Measurements from ENCODE around the gene TMEM190.
"Not testable (repeated sequence)": the region's sequence is repeated elsewhere in the genome, so short reads cannot be mapped to it uniquely, and the experiment has no call there.

Gene TMEM190

DNA sequence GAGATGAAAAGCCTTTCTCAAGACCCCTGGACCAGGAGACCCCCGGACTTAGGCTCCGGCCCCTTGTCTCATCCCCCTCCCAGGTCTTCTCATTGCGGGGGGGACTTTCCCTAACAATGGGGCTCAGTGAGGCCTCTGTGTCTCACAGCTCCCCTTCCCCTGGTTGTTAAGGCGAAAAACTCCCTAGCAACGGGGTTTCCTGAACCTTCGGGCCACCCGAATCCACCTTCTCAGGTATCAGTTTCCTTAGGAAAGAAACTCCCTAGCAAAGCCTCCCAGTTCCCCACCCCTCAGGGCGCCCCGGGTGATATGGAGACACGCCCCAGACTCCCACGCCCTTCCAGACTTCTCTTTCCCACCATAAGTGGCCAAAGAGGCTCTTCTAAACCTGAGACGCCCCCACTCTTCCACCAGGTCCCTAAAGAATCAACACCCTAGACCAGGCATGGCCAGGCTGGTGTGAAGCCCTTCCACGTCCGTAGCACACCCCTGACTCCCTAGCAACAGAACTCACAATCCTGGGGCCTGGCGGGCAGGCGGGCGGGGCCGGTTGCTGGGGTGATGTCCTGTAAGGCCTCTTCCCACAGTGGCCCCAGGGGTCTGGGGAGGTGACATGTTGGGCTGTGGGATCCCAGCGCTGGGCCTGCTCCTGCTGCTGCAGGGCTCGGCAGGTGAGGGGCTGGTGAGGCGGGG, at the start of gene TMEM190:
TSS of gene TMEM190 (plus strand) at position 586 of the 693 bp plus-strand sequence. CDS start at position 614, 28 bp downstream.
- DNase-seq = no peak

DNA sequence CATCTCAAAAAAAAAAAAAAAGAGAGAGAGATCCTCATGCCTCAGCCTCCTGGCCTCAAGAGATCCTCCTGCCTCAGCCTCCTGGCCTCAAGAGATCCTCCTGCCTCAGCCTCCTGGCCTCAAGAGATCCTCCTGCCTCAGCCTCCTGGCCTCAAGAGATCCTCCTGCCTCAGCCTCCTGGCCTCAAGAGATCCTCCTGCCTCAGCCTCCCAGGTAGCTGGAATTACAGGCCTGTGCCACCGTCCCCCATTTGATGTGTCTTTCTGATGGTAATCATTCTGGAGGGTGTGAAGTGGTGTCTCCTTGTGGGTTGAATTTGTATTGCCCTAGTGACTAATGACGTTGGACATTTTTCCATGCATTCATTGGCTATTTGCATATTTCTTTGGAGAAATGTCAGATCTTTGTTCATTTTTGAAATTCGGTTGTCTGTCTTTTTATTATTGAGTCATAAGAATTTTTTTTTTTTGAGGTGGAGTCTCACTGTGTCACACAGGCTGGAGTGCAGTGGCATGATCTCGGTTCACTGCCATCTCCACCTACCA, 47.8 kb upstream of the TMEM190 start:
- not testable (repeated sequence) for DNase-seq

DNA sequence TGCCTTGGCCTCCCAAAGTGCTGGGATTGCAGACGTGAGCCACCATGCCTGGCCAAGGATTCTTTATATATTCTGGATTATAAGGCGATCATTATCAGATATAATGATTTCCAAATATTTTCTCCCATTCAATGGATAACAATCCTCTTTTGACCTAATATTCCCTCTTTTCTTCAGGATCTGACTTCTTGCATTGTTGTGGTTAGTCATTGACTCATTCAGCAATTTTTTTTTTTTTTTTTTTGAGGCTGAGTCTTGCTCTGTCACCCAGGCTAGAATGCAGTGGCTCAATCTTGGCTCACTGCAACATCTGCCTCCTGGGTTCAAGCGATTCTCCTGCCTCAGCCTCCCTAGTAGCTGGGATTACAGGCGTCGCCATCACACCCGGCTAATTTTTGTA, 46.8 kb upstream of the TMEM190 start:
- DNase-seq = not testable (repeated sequence)

DNA sequence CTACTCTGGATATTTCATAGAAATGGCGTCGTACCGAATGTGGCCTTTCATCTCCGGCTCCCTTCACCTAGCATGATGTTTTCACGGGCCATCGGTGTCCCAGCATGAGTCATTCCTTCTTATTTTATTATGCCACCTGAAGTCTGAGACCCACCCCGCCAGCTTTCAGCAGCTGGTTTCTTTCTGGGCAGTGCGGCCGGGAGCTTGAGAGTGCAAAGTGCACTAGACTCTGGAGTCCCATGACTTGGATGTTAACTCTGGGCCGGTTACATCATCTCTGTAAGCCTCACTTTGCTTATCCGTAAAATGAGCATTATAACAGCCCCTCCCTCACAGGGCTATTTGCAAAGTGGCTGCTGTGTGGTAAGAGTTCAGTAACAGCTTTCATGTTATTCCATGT, 42.8 kb upstream of the TMEM190 start:
- DNase-seq = no peak

DNA sequence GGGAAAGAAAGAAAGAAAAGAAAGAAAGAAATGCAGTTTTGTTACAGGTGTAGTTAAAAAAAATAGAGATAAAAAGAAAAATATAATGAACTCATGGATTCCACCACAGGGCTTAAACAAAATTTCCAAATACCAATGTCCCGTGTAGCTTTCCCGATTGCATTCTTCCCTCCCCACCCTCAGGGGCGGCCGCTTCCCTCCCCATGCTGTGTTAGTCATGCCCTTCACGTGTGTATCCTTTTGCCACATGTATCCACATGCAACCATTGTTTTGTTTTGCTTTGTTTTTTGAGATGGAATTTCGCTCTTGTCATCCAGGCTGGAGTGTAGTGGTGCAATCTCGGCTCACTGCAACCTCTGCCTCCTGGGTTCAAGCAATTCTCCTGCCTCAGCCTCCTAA, 40.5 kb upstream of the TMEM190 start:
- DNase-seq = no peak

DNA sequence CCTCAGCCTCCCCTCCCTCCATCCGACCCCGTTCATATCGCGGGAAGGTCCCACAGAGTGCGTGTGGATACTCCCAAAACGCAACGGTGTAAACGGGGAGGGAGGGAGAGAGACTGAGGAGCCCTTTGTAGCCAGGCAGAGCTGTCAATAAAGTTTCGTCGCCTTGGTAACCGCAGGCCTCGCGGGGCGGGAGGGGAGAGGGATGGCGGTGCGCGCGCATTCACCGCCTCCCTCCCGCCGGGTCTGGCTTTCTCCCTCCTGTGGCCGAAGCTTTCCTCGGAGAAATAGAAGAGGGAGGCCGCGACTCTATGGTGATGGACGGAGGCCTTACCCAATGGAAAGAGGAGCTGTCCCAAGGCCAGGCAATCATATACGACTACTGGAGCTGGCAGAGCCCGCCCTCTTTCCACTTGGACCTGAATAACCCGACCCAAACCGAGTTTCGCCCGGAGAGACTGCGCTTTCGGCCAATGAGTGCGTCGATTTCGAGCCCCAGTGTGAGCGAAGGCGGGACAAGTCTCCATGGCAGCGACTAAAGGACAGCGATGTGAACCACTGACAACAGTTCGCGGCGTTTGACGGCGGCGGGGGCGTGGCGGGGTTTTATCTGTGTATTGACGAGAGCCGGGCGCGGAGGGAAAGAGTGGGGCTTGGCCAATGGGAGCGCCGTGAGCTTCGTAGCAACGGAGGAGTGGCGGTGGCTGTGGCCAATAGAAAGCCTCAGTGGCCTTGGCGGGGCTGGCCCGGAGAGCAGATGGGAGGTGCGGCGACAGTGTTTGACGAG, 37.3 kb upstream of the TMEM190 start, which contains the start of gene KMT5C:
TSS of gene KMT5C (plus strand) at position 772 of the 784 bp plus-strand sequence. CDS start 2,061 bp downstream, outside the sequence.
- DNase-seq = peak; percentile 100

DNA sequence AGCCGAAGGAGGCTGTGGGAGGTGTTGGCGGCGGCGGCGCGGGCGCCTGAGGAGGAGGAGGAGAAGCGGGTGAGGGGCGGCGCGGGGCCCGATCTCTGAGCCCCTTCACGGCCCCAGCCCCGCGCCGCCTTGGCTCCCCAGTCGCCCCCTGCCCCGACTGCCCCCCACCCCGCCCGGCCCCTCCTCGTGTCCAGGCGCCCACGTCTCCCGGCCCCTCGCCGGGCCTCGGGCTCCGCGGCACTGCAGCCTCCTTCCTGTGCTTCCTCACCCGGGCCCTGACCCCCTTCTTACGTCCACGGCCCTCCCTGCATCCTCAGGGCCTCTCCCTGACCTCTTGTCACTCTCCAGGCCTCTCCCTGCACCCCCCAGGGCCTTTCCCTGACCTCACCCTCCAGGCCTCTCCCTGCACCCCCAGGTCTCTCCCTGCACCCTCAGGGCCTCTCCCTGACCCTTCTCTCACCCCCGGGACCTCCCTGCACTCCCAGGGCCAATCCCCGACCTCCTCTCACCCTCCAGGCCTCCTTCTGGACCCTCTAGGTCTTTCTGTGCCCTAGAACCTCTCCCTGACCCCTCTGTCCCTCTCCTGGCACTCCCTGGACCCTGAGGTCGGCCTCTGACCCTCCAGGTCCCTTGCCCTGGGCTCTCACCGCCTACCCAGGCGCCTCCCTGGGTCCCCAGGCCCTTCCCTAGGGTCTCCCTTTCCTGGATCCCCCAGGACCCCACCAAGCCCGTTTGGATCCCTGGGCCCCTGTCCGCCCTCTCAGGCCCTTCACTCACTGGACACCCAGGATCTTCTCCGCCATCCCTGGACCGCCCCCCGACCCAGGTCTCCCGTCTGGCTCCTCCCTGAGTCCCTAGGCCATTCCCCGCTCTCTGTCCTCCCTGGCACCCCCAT, 36.5 kb upstream of the TMEM190 start:
- DNase-seq = no peak

DNA sequence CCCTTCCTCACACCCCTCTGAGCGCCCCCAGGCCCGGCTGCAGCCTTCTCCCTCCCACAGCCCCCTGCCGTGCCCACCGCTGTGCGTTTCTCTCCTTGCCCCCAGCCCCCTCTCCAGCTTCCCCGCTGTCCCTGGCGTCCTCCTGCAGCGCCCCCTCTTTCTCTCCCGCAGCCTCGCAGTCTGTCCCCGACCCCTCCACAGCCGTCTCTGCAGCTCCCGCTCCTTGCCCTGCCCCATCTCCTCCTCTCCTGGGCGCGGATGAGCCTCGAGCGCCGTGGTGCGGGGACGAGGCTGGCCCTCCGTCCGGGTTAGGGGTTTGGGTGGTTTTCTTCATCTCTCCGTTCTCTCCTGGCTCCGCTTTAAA, 35.9 kb upstream of the TMEM190 start:
- DNase-seq = no peak

DNA sequence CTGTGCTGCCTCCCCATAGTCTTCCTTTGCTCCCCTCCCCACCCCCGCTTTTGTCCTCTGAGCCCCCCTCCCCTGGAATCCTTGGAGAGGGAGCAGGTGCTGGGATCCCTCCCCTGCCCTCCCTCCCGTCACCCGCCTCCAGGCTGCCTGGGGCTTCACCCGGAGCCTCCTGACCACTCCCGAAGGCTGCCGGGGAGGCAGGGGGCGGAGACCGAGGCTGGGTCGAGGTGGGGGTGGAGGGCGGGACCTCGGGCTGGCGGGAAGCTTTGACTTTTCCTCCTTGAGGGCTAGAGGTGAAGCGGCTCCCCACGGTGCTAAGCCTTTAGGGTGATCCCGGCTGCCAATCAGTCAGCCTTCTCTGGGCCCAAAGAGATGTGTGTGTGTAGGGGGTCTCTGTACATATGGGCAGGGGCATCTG, 35.4 kb upstream of the TMEM190 start:
- peak; percentile 42 for DNase-seq

DNA sequence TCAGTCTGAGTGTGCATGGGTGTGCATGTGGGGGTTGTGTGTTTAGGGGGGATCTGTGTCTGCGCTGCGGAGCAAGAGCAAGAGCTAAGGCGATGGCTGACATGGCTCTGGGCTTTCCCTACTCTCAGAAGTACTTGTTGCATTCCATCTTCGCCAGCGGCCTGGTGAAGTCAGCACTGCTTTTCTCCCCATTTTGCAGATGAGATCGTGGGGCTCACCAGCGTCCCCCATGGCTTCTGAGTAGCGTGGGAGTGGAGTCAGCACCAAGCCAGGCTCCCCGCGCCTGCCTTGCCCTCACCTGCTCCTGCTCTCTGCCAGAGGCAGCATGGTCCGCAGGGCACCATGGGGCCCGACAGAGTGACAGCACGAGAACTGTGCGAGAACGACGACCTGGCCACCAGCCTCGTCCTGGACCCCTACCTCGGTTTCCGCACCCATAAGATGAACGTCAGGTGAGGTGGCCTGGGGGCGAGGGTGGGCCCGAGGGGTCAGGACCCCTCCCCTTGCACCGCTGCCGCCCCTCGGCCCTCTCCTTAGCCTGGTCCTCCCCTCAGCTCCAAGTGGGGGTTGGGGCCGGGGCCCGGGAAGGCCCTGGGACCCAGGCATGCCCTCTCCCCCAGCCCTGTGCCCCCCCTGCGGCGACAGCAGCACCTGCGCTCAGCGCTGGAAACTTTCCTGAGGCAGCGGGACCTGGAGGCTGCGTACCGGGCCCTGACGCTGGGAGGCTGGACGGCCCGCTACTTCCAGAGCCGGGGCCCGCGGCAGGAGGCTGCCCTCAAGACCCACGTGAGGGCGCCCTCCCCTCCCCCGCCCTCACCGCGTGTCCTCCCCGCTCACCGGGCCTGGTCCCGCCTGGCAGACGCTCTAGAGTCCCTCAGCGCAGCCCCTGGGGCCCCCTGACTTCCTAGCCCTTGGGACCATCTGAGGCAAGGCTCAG, 34.8 kb upstream of the TMEM190 start:
- no peak for DNase-seq

DNA sequence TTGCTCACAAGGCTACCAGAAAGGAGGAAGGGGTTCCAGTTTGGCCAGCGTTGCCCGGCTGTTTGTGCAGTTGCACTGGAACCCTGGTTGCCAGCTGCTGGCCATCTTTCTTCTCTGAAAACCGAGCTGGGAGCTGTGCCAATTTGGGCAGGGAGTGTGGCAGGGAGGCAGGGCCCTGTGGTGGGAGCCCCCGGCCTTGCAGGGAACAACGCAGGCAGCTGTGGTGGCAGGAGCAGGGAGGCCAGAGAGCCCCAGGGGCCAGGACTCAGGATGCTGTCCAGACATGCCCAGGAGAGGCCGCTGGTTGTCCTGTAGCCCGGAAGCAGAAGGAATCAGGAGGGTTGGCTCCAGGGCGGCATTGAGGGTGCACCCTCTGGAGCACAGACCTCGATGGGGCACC, 32.2 kb upstream of the TMEM190 start:
- no peak for DNase-seq

DNA sequence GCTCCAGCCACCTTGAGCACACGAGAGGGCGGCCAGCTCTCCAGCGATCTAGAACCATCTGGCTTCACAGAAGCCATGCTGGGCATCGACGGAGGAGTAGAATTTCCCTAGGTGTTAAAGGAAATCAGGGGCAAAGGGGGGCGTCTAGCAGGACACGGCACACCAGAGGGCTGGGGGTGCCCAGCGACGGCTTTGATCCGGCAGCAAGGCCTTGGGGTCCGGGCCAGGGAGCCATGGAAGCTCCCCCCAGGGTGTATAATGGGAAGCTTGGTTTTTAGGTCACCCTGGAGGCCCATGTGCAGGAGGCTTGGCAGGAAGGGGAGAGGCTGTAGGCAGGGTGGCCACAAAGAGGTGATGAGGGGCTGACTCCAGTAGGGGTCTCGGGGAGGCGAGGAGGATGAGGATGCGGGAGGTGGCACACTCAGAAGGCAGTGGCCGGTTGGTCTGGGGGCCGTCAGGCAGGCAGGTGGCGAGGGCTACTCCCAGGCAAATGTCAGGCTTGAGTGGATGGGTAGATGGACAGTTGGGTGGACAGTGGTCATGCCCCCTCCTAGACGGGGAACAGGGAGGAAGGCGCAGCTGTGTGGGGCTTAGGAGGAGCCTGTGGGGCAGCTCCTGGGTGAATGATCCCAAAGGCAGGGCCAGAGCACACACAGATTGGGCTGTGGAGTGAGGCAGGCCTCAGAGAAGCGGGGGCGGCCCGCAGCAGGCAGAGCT, 31.4 kb upstream of the TMEM190 start:
- no peak for DNase-seq

DNA sequence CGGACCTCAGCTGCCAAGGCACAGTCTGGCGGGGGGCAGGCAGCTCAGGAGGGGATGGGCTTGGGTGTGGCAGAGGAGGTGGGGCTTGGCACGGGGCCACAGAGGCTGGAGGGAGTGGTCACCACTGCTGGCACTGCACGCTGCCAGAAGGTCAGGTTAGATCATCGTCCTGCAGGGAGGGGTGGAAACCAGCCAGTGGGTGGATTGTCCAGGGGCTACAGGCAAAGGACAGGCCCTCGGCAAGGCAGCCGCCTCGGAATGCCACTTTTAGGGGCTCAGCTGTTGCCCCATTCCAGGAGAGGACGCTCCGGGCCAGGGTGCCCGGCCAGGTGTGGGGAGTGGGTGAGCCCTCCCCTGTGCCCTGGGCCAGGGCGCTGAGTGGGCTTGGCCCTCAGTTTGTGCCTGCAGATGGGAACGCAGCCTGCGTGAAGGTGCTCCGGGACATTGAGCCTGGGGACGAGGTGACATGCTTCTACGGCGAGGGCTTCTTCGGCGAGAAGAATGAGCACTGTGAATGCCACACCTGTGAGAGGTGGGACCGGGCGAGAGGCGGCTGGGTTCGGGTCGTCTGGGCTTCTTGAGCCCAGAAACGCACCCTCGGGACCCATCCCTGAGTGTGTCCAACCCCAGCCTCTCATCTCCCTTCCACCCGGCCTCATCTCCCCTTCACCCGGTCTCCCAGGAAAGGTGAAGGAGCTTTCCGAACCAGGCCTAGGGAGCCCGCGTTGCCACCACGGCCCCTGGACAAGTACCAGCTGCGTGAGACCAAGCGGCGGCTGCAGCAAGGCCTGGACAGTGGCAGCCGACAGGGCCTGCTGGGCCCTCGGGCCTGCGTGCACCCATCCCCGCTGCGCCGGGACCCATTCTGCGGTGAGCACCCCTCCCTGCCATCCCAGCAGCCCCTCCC, 30.6 kb upstream of the TMEM190 start:
- DNase-seq = no peak

DNA sequence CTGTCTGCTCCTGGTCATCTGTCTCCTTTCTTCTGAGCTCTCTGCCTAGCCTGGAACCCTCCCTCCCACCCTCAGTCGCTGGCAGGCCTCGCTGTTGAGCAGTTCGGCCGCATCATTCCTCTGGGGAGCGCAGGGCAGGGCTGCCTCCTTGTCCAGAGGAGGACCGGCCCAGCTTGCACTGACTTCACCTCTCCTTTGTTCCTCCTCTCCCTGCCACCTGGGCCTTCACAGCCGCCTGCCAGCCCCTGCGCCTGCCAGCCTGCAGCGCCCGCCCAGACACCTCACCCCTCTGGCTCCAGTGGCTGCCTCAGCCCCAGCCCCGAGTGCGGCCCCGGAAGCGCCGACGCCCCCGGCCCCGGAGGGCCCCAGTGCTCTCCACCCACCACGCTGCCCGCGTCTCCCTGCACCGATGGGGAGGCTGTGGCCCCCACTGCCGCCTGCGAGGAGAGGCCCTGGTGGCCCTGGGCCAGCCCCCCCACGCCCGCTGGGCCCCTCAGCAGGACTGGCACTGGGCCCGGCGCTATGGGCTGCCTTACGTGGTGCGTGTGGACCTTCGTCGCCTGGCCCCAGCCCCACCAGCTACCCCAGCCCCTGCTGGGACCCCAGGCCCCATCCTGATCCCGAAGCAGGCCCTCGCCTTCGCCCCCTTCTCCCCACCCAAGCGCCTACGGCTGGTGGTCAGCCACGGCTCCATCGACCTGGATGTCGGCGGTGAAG, 29.7 kb upstream of the TMEM190 start:
- DNase-seq = no peak

DNA sequence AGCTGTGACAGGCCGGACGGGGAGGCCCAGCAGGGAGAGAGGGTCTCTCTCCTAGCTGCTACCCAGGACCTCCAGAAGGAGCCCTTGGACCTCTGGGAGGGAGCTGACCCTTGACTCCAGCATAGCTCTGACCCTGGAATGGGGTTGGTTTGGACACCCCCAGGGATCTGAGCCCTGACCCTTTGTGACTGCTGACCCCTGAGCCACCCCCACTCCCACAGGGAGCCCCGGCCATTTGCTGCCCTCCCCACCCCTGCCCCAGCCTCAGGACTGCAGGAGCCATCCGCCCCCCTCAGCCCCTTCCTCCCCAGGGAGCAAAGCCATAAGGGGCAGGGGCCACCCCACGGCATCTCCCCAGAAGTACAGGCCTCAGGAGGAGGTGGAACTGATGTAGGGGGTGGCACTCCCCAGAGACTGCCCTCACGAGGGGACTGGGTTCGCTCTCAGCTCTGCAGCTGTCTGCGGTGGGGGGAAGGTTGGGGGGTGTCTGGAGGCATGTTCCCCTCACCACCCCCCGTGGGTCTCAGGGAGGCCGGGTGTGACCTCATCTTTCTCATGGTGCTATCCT, 29.1 kb upstream of the TMEM190 start:
- no peak for DNase-seq

DNA sequence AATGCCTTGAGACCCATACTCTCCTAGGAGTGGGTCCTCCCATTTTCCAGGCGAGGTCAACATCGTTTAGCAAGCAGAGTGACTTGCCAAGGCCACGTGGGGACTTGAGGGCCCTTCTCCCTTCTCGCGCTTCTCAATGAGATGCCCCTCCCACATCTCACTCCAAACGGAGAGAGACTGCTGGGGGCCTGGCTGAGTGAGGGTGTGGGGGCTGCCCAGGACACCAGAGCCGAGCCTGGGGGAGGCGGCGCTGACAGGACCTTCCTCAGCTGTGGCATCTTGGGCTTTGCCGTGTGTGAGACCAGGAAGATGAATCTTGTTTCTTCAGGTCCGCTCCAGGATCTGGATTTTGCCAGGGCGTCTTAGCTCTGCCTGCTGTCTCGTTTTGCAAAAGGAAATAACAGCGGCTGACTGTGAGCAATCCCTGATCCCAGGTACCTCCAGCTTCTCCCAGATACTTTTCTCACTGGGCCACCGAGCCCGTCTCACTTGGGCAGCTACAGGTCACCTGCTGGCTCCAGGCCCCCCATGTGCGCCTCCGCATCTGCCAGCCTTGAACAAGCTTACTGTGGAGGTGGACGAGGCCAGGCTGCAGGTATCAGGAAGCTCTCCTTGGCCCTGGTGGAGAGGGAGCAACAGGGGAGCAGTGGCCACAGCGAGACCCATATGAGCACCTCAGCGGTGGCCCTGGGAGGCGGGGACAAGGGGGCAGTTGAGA, 28.1 kb upstream of the TMEM190 start:
- DNase-seq = no peak

DNA sequence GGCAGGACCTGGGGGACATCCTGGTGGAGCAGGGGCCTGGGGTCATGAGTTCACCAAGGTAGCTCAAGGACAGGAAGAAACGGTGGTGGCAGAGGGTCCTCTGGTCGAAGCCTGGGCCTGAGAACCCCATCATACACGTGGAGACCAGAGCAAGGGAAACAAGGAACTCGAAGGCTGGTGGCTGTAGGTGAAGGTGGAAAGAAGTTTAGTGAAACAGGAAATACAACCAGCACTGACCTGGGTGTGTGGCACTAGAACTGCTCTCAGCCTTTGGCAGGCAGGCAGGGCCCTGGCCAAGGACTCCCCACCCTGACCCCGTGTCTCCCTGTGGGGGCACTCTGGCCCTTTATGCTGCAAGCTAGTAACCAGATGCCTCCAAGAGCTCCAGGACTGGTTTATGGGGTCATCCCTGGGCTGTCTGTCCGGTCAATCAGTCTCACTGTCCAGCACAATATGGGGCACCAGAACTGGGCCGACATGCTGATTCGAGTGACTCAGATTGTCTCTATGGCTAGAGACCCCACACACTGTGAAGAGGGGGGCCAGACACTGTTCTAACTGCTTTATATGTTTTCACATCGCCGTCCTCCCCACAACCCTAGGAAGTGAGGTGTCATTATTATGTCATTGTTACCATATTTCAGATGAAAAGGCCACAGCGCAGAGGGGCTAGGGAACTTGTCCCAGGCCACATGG, 25.9 kb upstream of the TMEM190 start:
- no peak for DNase-seq

DNA sequence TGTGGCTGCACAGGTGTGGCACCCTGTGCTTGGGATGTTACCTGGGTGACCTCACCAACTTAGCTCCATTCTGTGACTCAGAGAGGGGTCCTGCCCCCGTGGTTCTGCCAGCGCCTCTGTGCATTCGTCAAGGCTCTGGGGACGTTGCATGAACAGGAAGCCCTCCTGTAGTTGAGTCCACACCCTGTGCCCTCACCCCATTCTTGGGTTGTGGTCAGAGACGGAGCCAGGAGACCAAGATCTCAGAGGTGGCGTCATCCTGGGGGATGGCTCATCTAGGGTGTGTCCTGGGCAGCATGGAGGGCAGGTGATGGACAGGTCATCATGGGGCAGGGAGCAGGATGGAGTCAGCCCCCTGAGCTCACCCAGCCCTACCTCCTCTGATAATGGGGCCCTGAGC, 24.6 kb upstream of the TMEM190 start:
- no peak for DNase-seq

All from NCI-H187 treated with DMSO at 0.1 percent for 48 hours (cell line).